ENCODE data around the gene DLG2.

GRCh38 chr11:84724256-84724655 lies 902.9 kb downstream of the DLG2 start:
- no peak for TF ChIP-seq CTCF (IDR thresholded peaks at IDR 0.05; ENCODE audit: insufficient read depth, low read length)
- no peak for TF ChIP-seq POLR2AphosphoS5 (IDR thresholded peaks at IDR 0.05; ENCODE audit: low read depth)
